Colonic mucosa (tissue), 4 donors: ENCODE measurements around the gene ING2. TPM values are rescaled to one million over a fixed set of nuclear protein-coding genes. Genes with fewer than 3 reads are reported as not detected.
A peak's percentile ranks its signal among the peaks of the same experiment; 100 is the strongest.

Experiments
- DNase-seq: peaks from one replicate; pipeline ENCODE4 v3.0.0-alpha.2; 2020
- H3K27ac ChIP-seq: fragments of 200-600 bp; one replicate; pipeline ENCODE4 v1.8.0; 2021
- H3K27me3 ChIP-seq: fragments of 200-600 bp; one replicate; pipeline ENCODE4 v1.8.0; 2021
- H3K36me3 ChIP-seq: fragments of 200-600 bp; one replicate; pipeline ENCODE4 v1.8.0; 2021
- H3K4me1 ChIP-seq: fragments of 200-600 bp; one replicate; pipeline ENCODE4 v1.8.0; 2021; ENCODE audit warnings: mild to moderate bottlenecking
- H3K4me3 ChIP-seq: fragments of 200-600 bp; one replicate; pipeline ENCODE4 v1.8.0; 2021
- H3K9ac ChIP-seq, 2 donors: one replicate each; pipeline ENCODE4 v1.7.0; 2013; ENCODE audit warnings: control low read depth in 2 of 2, low read depth in 2 of 2, low read length in 2 of 2
- H3K9me3 ChIP-seq: fragments of 200-600 bp; one replicate; pipeline ENCODE4 v1.8.0; 2021
- CTCF ChIP-seq: fragments of 200-600 bp; IDR thresholded peaks from one replicate; pipeline ENCODE4 v1.8.0; 2022; ENCODE audit warnings: antibody characterized with exemption, mild to moderate bottlenecking
- intact Hi-C: fragments of 100-400 bp; cut with DNase I; formaldehyde crosslinking; loops from one replicate; pipeline ENCODE4 v1.14.1; 2022
- total RNA-seq, 2 donors: library from RNA; stranded (reverse); fragmentation: NEBNext Ultra II Directional in 1 of 2; extraction: Animal tissue kit (Norgen Biotek cat#: 25700) in 1 of 2; gene quantifications; one replicate each; pipeline ENCODE4 v1.2.1, GENCODE V29; 2021
- donor health status: healthy.
- donor health status: DM: no; HTN: no; CAD: no.
- donor health status: DM: no; HTN: no; CAD: no.

Gene ING2
- total RNA-seq, 2 donors from 2014 or later, result 11.0 to 15.3 TPM

GRCh38 chr4:183504064-183504929 lies 561 bp upstream of the ING2 start:
- Histone ChIP-seq H3K4me3 (peak overlapping the region; percentile 97), H3K4me1 (no peaks in the 10 kb centered on the region), H3K27me3 (no peaks in the 10 kb centered on the region), H3K36me3 (no peaks in the 10 kb centered on the region), H3K9me3 (no peaks in the 10 kb centered on the region), H3K27ac (peak overlapping the region; percentile 96), H3K9ac (peak overlapping the region; percentile 87 to 98)
- no peak for TF ChIP-seq CTCF
- intact Hi-C loops, result loop anchor here (10.0 kb wide), 1 partner anchor 49 kb away; no protein-coding TSS in a partner anchor
- peak; percentile 99 for DNase-seq

- DNase-seq, result peak; percentile 90
- H3K9me3 ChIP-seq, result no peaks in the 10 kb centered on the region
- H3K9ac ChIP-seq, result peak overlapping the region; percentile 84 to 98
- H3K27ac ChIP-seq, result peak overlapping the region; percentile 96
- H3K36me3 ChIP-seq, result no peaks in the 10 kb centered on the region
- H3K4me1 ChIP-seq, result no peaks in the 10 kb centered on the region
- H3K27me3 ChIP-seq, result no peaks in the 10 kb centered on the region
- H3K4me3 ChIP-seq, result peak overlapping the region; percentile 97
- intact Hi-C loops, result loop anchor here (5.0 to 10.0 kb wide), 2 partner anchors 51 to 152 kb away; partner anchors contain the start of genes RWDD4 and TRAPPC11
- TF ChIP-seq CTCF, result no peak
These were observed 942 bp downstream of the ING2 start for GRCh38 chr4:183505611-183506388.

- Histone ChIP-seq H3K9ac (peak overlapping the region in 1 of 2 donors; percentile 84), H3K27ac (peak overlapping the region; percentile 96), H3K9me3 (no peaks in the 10 kb centered on the region), H3K4me1 (no peaks in the 10 kb centered on the region), H3K4me3 (peak overlapping the region; percentile 97), H3K27me3 (no peaks in the 10 kb centered on the region), H3K36me3 (no peaks in the 10 kb centered on the region)
- no peak for TF ChIP-seq CTCF
- intact Hi-C loops, result loop anchor here (5.0 to 10.0 kb wide), 2 partner anchors 52 to 151 kb away; partner anchors contain the start of genes RWDD4 and TRAPPC11
- DNase-seq, result no peak
These were observed 1.5 kb downstream of the ING2 start for GRCh38 chr4:183506389-183506735.

GRCh38 chr4:183507925-183508696 lies 3.3 kb downstream of the ING2 start:
- intact Hi-C loops, result loop anchor here (5.0 to 10.0 kb wide), 2 partner anchors 53 to 149 kb away; partner anchors contain the start of genes RWDD4 and TRAPPC11
- no peak overlapping the region for H3K4me3 ChIP-seq
- H3K4me1 ChIP-seq, result no peaks in the 10 kb centered on the region
- TF ChIP-seq CTCF, result no peak
- H3K36me3 ChIP-seq, result peaks cover 3% of the 10 kb centered on the region
- H3K9ac ChIP-seq, result no peak overlapping the region
- no peaks in the 10 kb centered on the region for H3K9me3 ChIP-seq
- DNase-seq, result peak; percentile 24
- H3K27ac ChIP-seq, result peak overlapping the region; percentile 1
- no peaks in the 10 kb centered on the region for H3K27me3 ChIP-seq
